Thymus (tissue), 11 donors: Measurements from ENCODE around the gene SLC26A6. TPM values are rescaled to one million over a fixed set of nuclear protein-coding genes. Genes with fewer than 3 reads are reported as not detected.

Experiments used
- DNase-seq, 9 donors: peaks; one replicate each; pipeline ENCODE4 v3.0.0-alpha.2; 2013; ENCODE audit warnings: low spot score in 9 of 9, low read depth in 6 of 9, missing footprints in 1 of 9
- H3K27ac ChIP-seq, 2 donors: one replicate each; pipeline ENCODE4 v1.5.1; 2013; ENCODE audit warnings: control low read depth in 1 of 2, low read depth in 1 of 2, low read length in 1 of 2, mild to moderate bottlenecking in 1 of 2, moderate library complexity in 1 of 2
- H3K27me3 ChIP-seq, 2 donors: one replicate each; pipeline ENCODE4 v1.5.1; 2013; ENCODE audit warnings: low read length in 1 of 2; ENCODE audit not compliant: control insufficient read depth in 2 of 2, insufficient read depth in 1 of 2
- H3K36me3 ChIP-seq, 2 donors: one replicate each; pipeline ENCODE4 v1.5.1; 2013; ENCODE audit warnings: low read length in 1 of 2, mild to moderate bottlenecking in 1 of 2, moderate library complexity in 1 of 2; ENCODE audit not compliant: control insufficient read depth in 2 of 2, insufficient read depth in 2 of 2
- H3K4me1 ChIP-seq, 2 donors: one replicate each; pipeline ENCODE4 v1.5.1; 2013; ENCODE audit warnings: low read length in 2 of 2; ENCODE audit not compliant: control insufficient read depth in 2 of 2, insufficient read depth in 2 of 2
- H3K4me3 ChIP-seq, 2 donors: one replicate each; pipeline ENCODE4 v1.5.1; 2013; ENCODE audit warnings: low read length in 2 of 2, control low read depth in 1 of 2, mild to moderate bottlenecking in 1 of 2
- H3K9me3 ChIP-seq, 2 donors: one replicate each; pipeline ENCODE4 v1.5.1; 2013; ENCODE audit warnings: low read length in 1 of 2, mild to moderate bottlenecking in 1 of 2; ENCODE audit not compliant: control insufficient read depth in 2 of 2, insufficient read depth in 1 of 2
- WGBS: extraction: QIAGEN DNeasy Blood & Tissue Kit; methylation state at CpG from one replicate; pipeline ENCODE4 v1.1.7; 2013; 5-methylcytosine and 5-hydroxymethylcytosine counted together
- polyA plus RNA-seq: library from polyadenylated mRNA; stranded (reverse); fragments of 200-250 nt; gene quantifications from one replicate; pipeline ENCODE4 v1.2.3, GENCODE V29; 2013
- total RNA-seq: library from RNA; stranded (reverse); fragments of 120-200 nt; gene quantifications from one replicate; pipeline ENCODE4 v1.2.4, GENCODE V29; 2013
- donor health status: healthy.

SLC26A6 gene
- total and polyA plus RNA-seq, 2 donors: 8.9 to 24.7 TPM

GRCh38 chr3:48630407-48630806 is 4.9 kb downstream of the SLC26A6 start:
- no peak for DNase-seq
- Histone ChIP-seq H3K4me1 (peaks cover 0 to 8% of the 10 kb centered on the region in 2 donors), H3K4me3 (no peak overlapping the region), H3K36me3 (peaks cover 11 to 41% of the 10 kb centered on the region in 2 donors), H3K27me3 (no peaks in the 10 kb centered on the region), H3K27ac (no peak overlapping the region), H3K9me3 (no peaks in the 10 kb centered on the region)
- 98% methylated on average over 8 of the region's 8 CpGs for WGBS

GRCh38 chr3:48629894-48630293 is 5.4 kb downstream of the SLC26A6 start:
- Histone ChIP-seq H3K27ac (no peak overlapping the region), H3K27me3 (no peaks in the 10 kb centered on the region), H3K4me3 (no peak overlapping the region), H3K9me3 (no peaks in the 10 kb centered on the region), H3K4me1 (peaks cover 0 to 7% of the 10 kb centered on the region in 2 donors), H3K36me3 (peaks cover 12 to 41% of the 10 kb centered on the region in 2 donors)
- DNase-seq: no peak
- WGBS: 98% methylated on average over 12 of the region's 12 CpGs

GRCh38 chr3:48628277-48629017 is 6.8 kb downstream of the SLC26A6 start:
- 96% methylated on average over 13 of the region's 13 CpGs for WGBS
- DNase-seq: no peak

GRCh38 chr3:48625600-48625999 is 9.7 kb downstream of the SLC26A6 start:
- H3K9me3 ChIP-seq: no peaks in the 10 kb centered on the region
- H3K4me1 ChIP-seq: peaks cover 6 to 13% of the 10 kb centered on the region in 2 donors
- WGBS: 97% methylated on average over 6 of the region's 6 CpGs
- no peaks in the 10 kb centered on the region for H3K27me3 ChIP-seq
- no peak overlapping the region for H3K4me3 ChIP-seq
- no peak overlapping the region for H3K27ac ChIP-seq
- peaks cover 12 to 32% of the 10 kb centered on the region in 2 donors for H3K36me3 ChIP-seq
- no peak for DNase-seq

More at GRCh38 chr3:48628277-48629017, 6.8 kb downstream of the SLC26A6 start:
- no peaks in the 10 kb centered on the region for H3K27me3 ChIP-seq
- H3K9me3 ChIP-seq: no peaks in the 10 kb centered on the region
- no peak overlapping the region for H3K27ac ChIP-seq
- H3K4me3 ChIP-seq: no peak overlapping the region
- H3K36me3 ChIP-seq: peaks cover 12 to 41% of the 10 kb centered on the region in 2 donors
- peaks cover 6 to 13% of the 10 kb centered on the region in 2 donors for H3K4me1 ChIP-seq

GRCh38 chr3:48624767-48625166 is 10.5 kb downstream of the SLC26A6 start:
- Histone ChIP-seq H3K4me3 (no peak overlapping the region), H3K9me3 (no peaks in the 10 kb centered on the region), H3K4me1 (peaks cover 6 to 13% of the 10 kb centered on the region in 2 donors), H3K36me3 (peaks cover 12 to 25% of the 10 kb centered on the region in 2 donors), H3K27me3 (no peaks in the 10 kb centered on the region), H3K27ac (no peak overlapping the region)
- no peak for DNase-seq
- whole genome bisulfite sequencing: 97% methylated on average over 10 of the region's 10 CpGs

GRCh38 chr3:48623851-48624547 is 11.3 kb downstream of the SLC26A6 start:
- H3K4me1 ChIP-seq: peaks cover 6 to 13% of the 10 kb centered on the region in 2 donors
- no peaks in the 10 kb centered on the region for H3K9me3 ChIP-seq
- H3K27me3 ChIP-seq: no peaks in the 10 kb centered on the region
- peak overlapping the region in 1 of 2 donors; percentile 60 for H3K27ac ChIP-seq
- peaks cover 12 to 24% of the 10 kb centered on the region in 2 donors for H3K36me3 ChIP-seq
- 71% methylated on average over 6 of the region's 6 CpGs for WGBS
- H3K4me3 ChIP-seq: no peak overlapping the region
- DNase-seq: peak in 1 of 9 donors; percentile 44

GRCh38 chr3:48621461-48621869 is 13.8 kb downstream of the SLC26A6 start, which contains the start of gene TMEM89:
Gene TMEM89, minus strand, starts transcription at chr3:48621769. Its CDS starts 13 bp downstream, at chr3:48621756.
- WGBS: 98% methylated on average over 19 of the region's 19 CpGs
- Histone ChIP-seq H3K9me3 (peaks cover 1 to 17% of the 10 kb centered on the region in 2 donors), H3K27me3 (no peaks in the 10 kb centered on the region), H3K36me3 (peaks cover 6 to 11% of the 10 kb centered on the region in 2 donors), H3K4me3 (no peak within 1 kb of the TSS), H3K4me1 (peaks cover 6 to 13% of the 10 kb centered on the region in 2 donors), H3K27ac (no peak within 1 kb of the TSS)
- DNase-seq: no peak

- 93% methylated on average over 7 of the region's 7 CpGs for WGBS
- Histone ChIP-seq H3K9me3 (peaks cover 1 to 23% of the 10 kb centered on the region in 2 donors), H3K27me3 (no peaks in the 10 kb centered on the region), H3K4me3 (no peak overlapping the region), H3K27ac (no peak overlapping the region), H3K4me1 (peaks cover 6 to 11% of the 10 kb centered on the region in 2 donors), H3K36me3 (no peaks in the 10 kb centered on the region)
- DNase-seq: no peak
Measured at GRCh38 chr3:48619541-48620524, 15.4 kb downstream of the SLC26A6 start.
